ENCODE results near the gene KRT15.
"Not testable (repeated sequence)": the region's sequence is repeated elsewhere in the genome, so short reads cannot be mapped to it uniquely, and the experiment has no call there.

Gene KRT15

GRCh38 chr17:41542786-41543185 lies 24.1 kb upstream of the KRT15 start:
- DNase-seq = not testable (repeated sequence)

GRCh38 chr17:41542357-41542756 lies 23.7 kb upstream of the KRT15 start:
- no peak for DNase-seq

GRCh38 chr17:41540921-41541625 lies 22.4 kb upstream of the KRT15 start:
- DNase-seq = no peak

- DNase-seq = no peak
Measured at GRCh38 chr17:41539979-41540701, 21.4 kb upstream of the KRT15 start.

- no peak for DNase-seq
Measured at GRCh38 chr17:41539071-41539492, 20.4 kb upstream of the KRT15 start.

- DNase-seq = no peak
Measured at GRCh38 chr17:41538565-41538991, 19.9 kb upstream of the KRT15 start.

GRCh38 chr17:41537990-41538389 lies 19.3 kb upstream of the KRT15 start:
- no peak for DNase-seq

GRCh38 chr17:41537614-41537954 lies 18.9 kb upstream of the KRT15 start:
- DNase-seq = no peak

GRCh38 chr17:41536741-41537613 lies 18.3 kb upstream of the KRT15 start:
- DNase-seq = no peak

GRCh38 chr17:41535764-41536481 lies 17.2 kb upstream of the KRT15 start:
- DNase-seq = no peak

- DNase-seq = no peak
Measured at GRCh38 chr17:41534899-41535546, 16.3 kb upstream of the KRT15 start.

- DNase-seq = no peak
Measured at GRCh38 chr17:41533613-41534012, 14.9 kb upstream of the KRT15 start.

- DNase-seq = no peak
Measured at GRCh38 chr17:41532947-41533570, 14.4 kb upstream of the KRT15 start.

GRCh38 chr17:41531993-41532392 lies 13.3 kb upstream of the KRT15 start:
- DNase-seq = no peak

- DNase-seq = no peak
Measured at GRCh38 chr17:41530062-41531048, 11.7 kb upstream of the KRT15 start.

- DNase-seq = no peak
Measured at GRCh38 chr17:41529491-41529915, 10.8 kb upstream of the KRT15 start.

GRCh38 chr17:41528959-41529353 lies 10.3 kb upstream of the KRT15 start:
- DNase-seq = no peak

- DNase-seq = no peak
Measured at GRCh38 chr17:41527063-41528023, 8.7 kb upstream of the KRT15 start.

GRCh38 chr17:41524261-41524660 lies 5.6 kb upstream of the KRT15 start:
- DNase-seq = no peak

All from activated T-cell treated with anti-CD3 and anti-CD28 coated beads for 4 hours (primary cell).